SK-N-SH treated with all-trans-retinoic acid at 6 μM for 48 hours (cell line): ENCODE results near the gene SPCS2.

Source experiments
- ARNTL ChIP-seq: fragments of 450-650 bp; formaldehyde crosslinking; IDR thresholded peaks from 2 replicates; pipeline ENCODE4 v1.5.0; 2020; ENCODE audit warnings: low read depth, mild to moderate bottlenecking, moderate library complexity, borderline replicate concordance
- RARB ChIP-seq: fragments of 250-450 bp; sonication (Bioruptor Pico); IDR thresholded peaks from 2 replicates; pipeline ENCODE4 v1.8.0; 2021; ENCODE audit warnings: mild to moderate bottlenecking, moderate library complexity
- SNAI2 ChIP-seq: fragments of 250-450 bp; sonication (Bioruptor Pico); IDR thresholded peaks from 2 replicates; pipeline ENCODE4 v1.5.0; 2020; ENCODE audit warnings: mild to moderate bottlenecking, moderate library complexity
- ZFP3 ChIP-seq: fragments of 250-450 bp; sonication (Bioruptor Pico); IDR thresholded peaks from 2 replicates; pipeline ENCODE4 v1.5.0; 2020; ENCODE audit warnings: mild to moderate bottlenecking, moderate library complexity
- ZFP30 ChIP-seq: fragments of 450-650 bp; formaldehyde crosslinking; IDR thresholded peaks from 2 replicates; pipeline ENCODE4 v1.5.0; 2022; ENCODE audit warnings: mild to moderate bottlenecking, moderate library complexity
- ZNF70 ChIP-seq: fragments of 450-650 bp; formaldehyde crosslinking; IDR thresholded peaks from 2 replicates; pipeline ENCODE4 v1.5.0; 2020; ENCODE audit warnings: mild to moderate bottlenecking, moderate library complexity
- TF ChIP-seq, protein P1 (sequence below): fragments of 250-450 bp; sonication (Bioruptor Pico); IDR thresholded peaks from 2 replicates; pipeline ENCODE4 v1.8.0; 2021; ENCODE audit warnings: low read depth, mild to moderate bottlenecking, moderate library complexity, borderline replicate concordance
- TF ChIP-seq, protein P2 (sequence below): fragments of 250-450 bp; sonication (Bioruptor Pico); IDR thresholded peaks from 2 replicates; pipeline ENCODE4 v1.5.1; 2021; ENCODE audit warnings: mild to moderate bottlenecking, moderate library complexity
- TF ChIP-seq, protein P3 (sequence below): fragments of 250-450 bp; sonication (Bioruptor Pico); IDR thresholded peaks from 2 replicates; pipeline ENCODE4 v1.8.0; 2020; ENCODE audit warnings: mild to moderate bottlenecking, moderate library complexity, borderline replicate concordance

DNA sequence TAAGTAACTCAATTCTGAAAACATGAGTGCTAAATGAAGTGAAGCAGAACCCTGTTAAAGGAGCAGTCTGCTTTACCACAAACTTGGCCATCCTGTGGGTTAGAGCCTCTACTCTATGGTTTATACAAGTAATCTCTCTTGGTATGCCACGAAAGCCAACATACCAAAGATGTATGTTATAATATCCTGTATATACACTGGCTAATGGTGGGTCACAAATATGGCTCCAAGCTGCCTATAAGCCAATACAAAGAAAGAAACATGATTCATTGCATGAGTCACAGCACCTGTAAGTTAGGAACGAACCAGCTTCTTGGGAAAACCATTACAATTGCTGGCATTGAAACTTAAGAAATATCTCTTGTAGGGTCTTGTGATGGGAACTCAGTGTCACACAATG lies 16.3 kb upstream of the SPCS2 start:
- TF ChIP-seq ZFP3 (no peak), SNAI2 (CRISPR knock-in tag) (no peak), RARB (CRISPR knock-in tag) (no peak), ZFP30 (no peak), ARNTL (CRISPR knock-in tag) (no peak), ZNF70 (CRISPR knock-in tag) (no peak)
- TF ChIP-seq, protein P1, sequence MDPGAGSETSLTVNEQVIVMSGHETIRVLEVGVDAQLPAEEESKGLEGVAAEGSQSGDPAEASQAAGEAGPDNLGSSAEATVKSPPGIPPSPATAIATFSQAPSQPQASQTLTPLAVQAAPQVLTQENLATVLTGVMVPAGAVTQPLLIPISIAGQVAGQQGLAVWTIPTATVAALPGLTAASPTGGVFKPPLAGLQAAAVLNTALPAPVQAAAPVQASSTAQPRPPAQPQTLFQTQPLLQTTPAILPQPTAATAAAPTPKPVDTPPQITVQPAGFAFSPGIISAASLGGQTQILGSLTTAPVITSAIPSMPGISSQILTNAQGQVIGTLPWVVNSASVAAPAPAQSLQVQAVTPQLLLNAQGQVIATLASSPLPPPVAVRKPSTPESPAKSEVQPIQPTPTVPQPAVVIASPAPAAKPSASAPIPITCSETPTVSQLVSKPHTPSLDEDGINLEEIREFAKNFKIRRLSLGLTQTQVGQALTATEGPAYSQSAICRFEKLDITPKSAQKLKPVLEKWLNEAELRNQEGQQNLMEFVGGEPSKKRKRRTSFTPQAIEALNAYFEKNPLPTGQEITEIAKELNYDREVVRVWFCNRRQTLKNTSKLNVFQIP = no peak
- TF ChIP-seq, protein P2, sequence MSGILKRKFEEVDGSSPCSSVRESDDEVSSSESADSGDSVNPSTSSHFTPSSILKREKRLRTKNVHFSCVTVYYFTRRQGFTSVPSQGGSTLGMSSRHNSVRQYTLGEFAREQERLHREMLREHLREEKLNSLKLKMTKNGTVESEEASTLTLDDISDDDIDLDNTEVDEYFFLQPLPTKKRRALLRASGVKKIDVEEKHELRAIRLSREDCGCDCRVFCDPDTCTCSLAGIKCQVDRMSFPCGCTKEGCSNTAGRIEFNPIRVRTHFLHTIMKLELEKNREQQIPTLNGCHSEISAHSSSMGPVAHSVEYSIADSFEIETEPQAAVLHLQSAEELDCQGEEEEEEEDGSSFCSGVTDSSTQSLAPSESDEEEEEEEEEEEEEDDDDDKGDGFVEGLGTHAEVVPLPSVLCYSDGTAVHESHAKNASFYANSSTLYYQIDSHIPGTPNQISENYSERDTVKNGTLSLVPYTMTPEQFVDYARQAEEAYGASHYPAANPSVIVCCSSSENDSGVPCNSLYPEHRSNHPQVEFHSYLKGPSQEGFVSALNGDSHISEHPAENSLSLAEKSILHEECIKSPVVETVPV (CRISPR knock-in tag) = no peak
- TF ChIP-seq, protein P3, sequence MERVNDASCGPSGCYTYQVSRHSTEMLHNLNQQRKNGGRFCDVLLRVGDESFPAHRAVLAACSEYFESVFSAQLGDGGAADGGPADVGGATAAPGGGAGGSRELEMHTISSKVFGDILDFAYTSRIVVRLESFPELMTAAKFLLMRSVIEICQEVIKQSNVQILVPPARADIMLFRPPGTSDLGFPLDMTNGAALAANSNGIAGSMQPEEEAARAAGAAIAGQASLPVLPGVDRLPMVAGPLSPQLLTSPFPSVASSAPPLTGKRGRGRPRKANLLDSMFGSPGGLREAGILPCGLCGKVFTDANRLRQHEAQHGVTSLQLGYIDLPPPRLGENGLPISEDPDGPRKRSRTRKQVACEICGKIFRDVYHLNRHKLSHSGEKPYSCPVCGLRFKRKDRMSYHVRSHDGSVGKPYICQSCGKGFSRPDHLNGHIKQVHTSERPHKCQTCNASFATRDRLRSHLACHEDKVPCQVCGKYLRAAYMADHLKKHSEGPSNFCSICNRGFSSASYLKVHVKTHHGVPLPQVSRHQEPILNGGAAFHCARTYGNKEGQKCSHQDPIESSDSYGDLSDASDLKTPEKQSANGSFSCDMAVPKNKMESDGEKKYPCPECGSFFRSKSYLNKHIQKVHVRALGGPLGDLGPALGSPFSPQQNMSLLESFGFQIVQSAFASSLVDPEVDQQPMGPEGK (CRISPR knock-in tag) = no peak
